Measurements from ENCODE around the gene SRGAP1. TPM values are rescaled to one million over a fixed set of nuclear protein-coding genes. Genes with fewer than 3 reads are reported as not detected.

The SRGAP1 gene
- polyA plus RNA-seq, 1 donor (not counting 4 experiments of a cell fraction or from before 2014, with no cell fraction given): 4.5 TPM

- Histone ChIP-seq H3K9me3 (ENCODE audit: control insufficient read depth, low read depth, low read length) (no peaks in the 10 kb centered on the region), H3K27ac (ENCODE audit: control insufficient read depth, insufficient read depth, low read length) (no peak overlapping the region), H2AFZ (ENCODE audit: control insufficient read depth, low read length) (no peak overlapping the region), H3K9ac (ENCODE audit: control insufficient read depth, extremely low read depth, insufficient read depth, low read length) (no peak overlapping the region), H4K20me1 (ENCODE audit: control insufficient read depth, extremely low read depth, insufficient read depth, low read length) (no peaks in the 10 kb centered on the region), H3K4me1 (ENCODE audit: control insufficient read depth, extremely low read depth, insufficient read depth, low read length) (peaks cover 10% of the 10 kb centered on the region), H3K4me2 (ENCODE audit: control insufficient read depth, extremely low read depth, insufficient read depth, low read depth, low read length) (no peak overlapping the region), H3K9me1 (ENCODE audit: control insufficient read depth, extremely low read depth, insufficient read depth, low read length) (no peaks in the 10 kb centered on the region), H3K79me2 (ENCODE audit: control insufficient read depth, insufficient read depth, low read length) (no peaks in the 10 kb centered on the region), H3K36me3 (ENCODE audit: control insufficient read depth in 2 of 2, extremely low read depth in 1 of 2, insufficient read depth in 2 of 2, low read length in 2 of 2) (peaks cover 5 to 11% of the 10 kb centered on the region in 2 experiments), H3K27me3 (ENCODE audit: control insufficient read depth, extremely low read depth, insufficient read depth, low read length) (no peaks in the 10 kb centered on the region), H3K4me3 (ENCODE audit: control insufficient read depth in 2 of 3, extremely low read depth in 1 of 3, insufficient read depth in 2 of 3, low read depth in 1 of 3, low read length in 3 of 3) (no peak overlapping the region)
- TF ChIP-seq CTCF (optimal IDR thresholded peaks at IDR 0.05 in 1 of 3, IDR thresholded peaks at IDR 0.05 in 1 of 3, conservative IDR thresholded peaks at IDR 0.05 in 1 of 3; ENCODE audit: extremely low read depth in 1 of 3, insufficient read depth in 2 of 3, low read length in 3 of 3) (no peak), EZH2 (IDR thresholded peaks at IDR 0.05; ENCODE audit: low read length) (no peak)
- no peak for DNase-seq (ENCODE audit: low read depth, low spot score)
- no peak for FAIRE-seq
- dilution Hi-C loops (cut with MboI; ENCODE audit: extremely low pct_ligation_motif_present, low sequenced_read_pairs): no loop called here
These were observed 278.5 kb downstream of the SRGAP1 start for GRCh38 chr12:64122995-64123394.

GRCh38 chr12:64123448-64123847 is 278.9 kb downstream of the SRGAP1 start:
- Histone ChIP-seq H3K36me3 (ENCODE audit: control insufficient read depth in 2 of 2, extremely low read depth in 1 of 2, insufficient read depth in 2 of 2, low read length in 2 of 2) (peaks cover 5 to 11% of the 10 kb centered on the region in 2 experiments), H3K27me3 (ENCODE audit: control insufficient read depth, extremely low read depth, insufficient read depth, low read length) (no peaks in the 10 kb centered on the region), H3K27ac (ENCODE audit: control insufficient read depth, insufficient read depth, low read length) (no peak overlapping the region), H3K4me1 (ENCODE audit: control insufficient read depth, extremely low read depth, insufficient read depth, low read length) (peaks cover 10% of the 10 kb centered on the region), H3K79me2 (ENCODE audit: control insufficient read depth, insufficient read depth, low read length) (no peaks in the 10 kb centered on the region), H3K4me3 (ENCODE audit: control insufficient read depth in 2 of 3, extremely low read depth in 1 of 3, insufficient read depth in 2 of 3, low read depth in 1 of 3, low read length in 3 of 3) (no peak overlapping the region), H4K20me1 (ENCODE audit: control insufficient read depth, extremely low read depth, insufficient read depth, low read length) (no peaks in the 10 kb centered on the region), H3K9ac (ENCODE audit: control insufficient read depth, extremely low read depth, insufficient read depth, low read length) (no peak overlapping the region), H2AFZ (ENCODE audit: control insufficient read depth, low read length) (no peak overlapping the region), H3K9me3 (ENCODE audit: control insufficient read depth, low read depth, low read length) (no peaks in the 10 kb centered on the region), H3K9me1 (ENCODE audit: control insufficient read depth, extremely low read depth, insufficient read depth, low read length) (no peaks in the 10 kb centered on the region), H3K4me2 (ENCODE audit: control insufficient read depth, extremely low read depth, insufficient read depth, low read depth, low read length) (no peak overlapping the region)
- TF ChIP-seq CTCF (optimal IDR thresholded peaks at IDR 0.05 in 1 of 3, IDR thresholded peaks at IDR 0.05 in 1 of 3, conservative IDR thresholded peaks at IDR 0.05 in 1 of 3; ENCODE audit: extremely low read depth in 1 of 3, insufficient read depth in 2 of 3, low read length in 3 of 3) (no peak), EZH2 (IDR thresholded peaks at IDR 0.05; ENCODE audit: low read length) (no peak)
- DNase-seq (ENCODE audit: low read depth, low spot score) (no peak), FAIRE-seq (no peak)
- dilution Hi-C loops (cut with MboI; ENCODE audit: extremely low pct_ligation_motif_present, low sequenced_read_pairs): no loop called here
